ENCODE measurements around the gene DLGAP3.
"Not testable (repeated sequence)": the region's sequence is repeated elsewhere in the genome, so short reads cannot be mapped to it uniquely, and the experiment has no call there.

Gene DLGAP3

DNA sequence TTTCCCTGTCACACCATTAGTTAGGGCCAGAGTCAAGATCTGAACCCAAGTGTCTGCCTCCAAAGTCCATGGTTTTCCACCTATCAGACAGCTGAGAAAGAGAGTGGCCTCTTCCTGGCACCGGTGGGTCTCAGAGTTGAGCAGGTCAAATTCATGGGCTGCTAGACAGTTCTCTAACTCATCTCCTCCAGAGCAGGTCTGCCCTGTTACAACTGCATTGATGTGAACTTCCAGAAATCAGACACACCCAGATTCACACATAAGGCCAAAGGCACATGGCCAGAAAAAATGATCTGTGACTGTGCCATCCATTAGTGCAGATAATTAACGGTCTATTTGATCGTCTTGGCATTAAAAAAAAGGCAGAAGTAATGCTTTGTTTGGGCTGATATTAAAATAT, 87.4 kb downstream of the DLGAP3 start:
- DNase-seq, result no peak
- TF ChIP-seq POLR2A (IDR thresholded peaks at IDR 0.05; ENCODE audit: low read length) (no peak), GATA1 (IDR thresholded peaks at IDR 0.05; ENCODE audit: low read depth, low read length) (no peak)

DNA sequence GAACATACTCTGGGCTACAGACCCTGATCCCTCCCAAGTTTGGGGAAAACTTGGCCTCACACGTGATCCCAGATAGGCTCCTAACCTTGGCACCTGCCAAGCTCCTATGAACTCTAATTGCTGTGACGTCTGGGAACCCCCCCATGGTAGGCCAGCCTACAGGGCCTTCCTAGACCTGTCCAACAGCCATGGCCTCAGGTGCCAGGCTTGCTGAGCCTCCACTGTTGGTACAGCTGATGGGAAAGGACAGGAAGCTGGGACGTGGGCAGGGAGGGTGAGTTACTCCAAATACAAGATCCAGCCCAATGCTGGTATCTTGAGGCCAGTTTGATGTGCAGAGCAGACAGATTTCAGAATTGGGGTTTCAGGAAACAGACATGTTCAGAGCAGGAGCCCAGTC, 89.0 kb downstream of the DLGAP3 start:
- no peak for DNase-seq
- TF ChIP-seq GATA1 (IDR thresholded peaks at IDR 0.05; ENCODE audit: low read depth, low read length) (no peak), POLR2A (IDR thresholded peaks at IDR 0.05; ENCODE audit: low read length) (no peak)

DNA sequence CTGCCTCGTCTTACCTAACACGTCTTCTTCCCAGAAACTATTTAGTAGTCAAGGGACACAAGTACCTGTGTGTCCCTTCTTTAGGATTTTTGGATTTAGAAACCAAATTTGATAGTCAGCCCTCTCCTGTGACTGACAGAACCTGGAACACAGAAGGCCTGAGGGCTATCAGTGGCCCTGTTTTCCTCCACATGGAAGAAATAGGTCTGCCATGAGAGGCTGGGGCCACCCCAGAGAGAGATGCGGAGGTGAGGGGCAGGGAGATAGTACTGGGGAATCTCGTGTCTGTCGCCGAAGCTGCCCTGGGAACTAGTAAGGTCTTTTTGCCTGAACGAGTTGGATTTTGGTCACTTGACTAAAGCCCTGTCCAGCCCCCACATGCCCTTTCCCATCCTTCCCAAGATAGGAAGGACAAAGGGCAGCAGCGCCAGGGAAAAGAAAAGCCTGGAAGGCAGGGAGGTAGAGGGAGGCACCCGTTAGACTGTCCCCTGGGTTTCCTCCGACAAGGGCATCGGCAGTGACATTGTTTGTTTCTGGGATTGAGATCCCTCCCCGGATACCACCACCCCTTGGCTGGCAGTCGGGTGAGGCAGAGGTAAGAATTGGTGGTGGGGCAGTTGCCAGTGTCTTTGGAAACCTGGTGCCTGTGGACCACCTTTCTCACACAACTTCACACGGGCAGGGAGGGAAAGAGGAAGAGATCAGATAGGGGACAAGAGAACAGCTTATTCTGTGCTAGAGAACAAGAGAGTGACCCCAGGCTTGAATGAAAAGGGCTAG, 89.7 kb downstream of the DLGAP3 start:
- no peak for TF ChIP-seq POLR2A (IDR thresholded peaks at IDR 0.05; ENCODE audit: low read length)
- no peak for TF ChIP-seq GATA1 (IDR thresholded peaks at IDR 0.05; ENCODE audit: low read depth, low read length)
- no peak for DNase-seq

DNA sequence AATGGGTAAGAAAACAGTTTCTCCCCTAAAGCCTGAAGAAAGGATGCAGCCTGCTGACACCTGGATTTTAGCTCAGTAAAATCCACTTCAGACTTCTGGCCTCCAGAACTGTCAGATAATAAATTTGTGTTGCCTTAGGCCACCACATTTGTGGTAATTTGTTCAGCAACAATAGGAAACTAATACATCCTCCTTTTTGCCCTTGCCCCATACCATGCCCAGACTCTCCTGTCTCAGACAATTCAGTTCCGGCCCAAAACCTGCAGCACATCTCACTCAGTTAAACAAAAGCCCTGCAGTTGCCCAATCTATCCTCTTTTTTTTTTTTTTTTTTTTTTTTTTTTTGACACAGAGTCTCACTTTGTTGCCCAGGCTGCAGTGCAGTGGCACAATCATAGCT, 95.7 kb downstream of the DLGAP3 start:
- TF ChIP-seq GATA1 (IDR thresholded peaks at IDR 0.05; ENCODE audit: low read depth, low read length), result no peak
- TF ChIP-seq POLR2A (IDR thresholded peaks at IDR 0.05; ENCODE audit: low read length), result no peak
- DNase-seq, result no peak

DNA sequence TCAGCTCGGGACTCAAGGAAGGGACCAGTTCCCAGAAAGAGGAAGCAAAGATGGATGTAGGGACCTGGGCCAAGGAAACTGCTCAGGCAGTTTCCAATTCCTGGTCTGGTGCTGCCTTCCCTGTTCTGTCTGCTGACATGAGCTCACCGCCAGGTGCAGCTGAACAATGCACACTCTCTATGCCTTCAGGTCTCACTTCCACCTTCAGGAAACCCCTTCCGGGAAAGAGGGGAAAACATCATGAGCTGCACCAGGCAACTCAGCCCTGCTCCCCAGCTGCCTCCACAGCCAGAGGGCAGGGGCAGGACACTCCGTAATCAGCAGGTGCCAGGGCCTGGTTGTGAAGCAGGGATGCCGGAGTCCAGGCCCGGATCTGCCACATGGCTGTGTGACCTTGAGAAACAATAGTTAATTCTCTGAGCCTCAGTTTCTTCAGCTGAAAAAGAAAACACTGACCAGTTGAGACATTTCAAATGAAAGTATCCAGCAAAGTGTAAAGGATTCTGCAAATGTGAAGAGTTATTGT, 97.7 kb downstream of the DLGAP3 start:
- DNase-seq, result no peak
- TF ChIP-seq GATA1 (IDR thresholded peaks at IDR 0.05; ENCODE audit: low read depth, low read length), result no peak
- no peak for TF ChIP-seq POLR2A (IDR thresholded peaks at IDR 0.05; ENCODE audit: low read length)

DNA sequence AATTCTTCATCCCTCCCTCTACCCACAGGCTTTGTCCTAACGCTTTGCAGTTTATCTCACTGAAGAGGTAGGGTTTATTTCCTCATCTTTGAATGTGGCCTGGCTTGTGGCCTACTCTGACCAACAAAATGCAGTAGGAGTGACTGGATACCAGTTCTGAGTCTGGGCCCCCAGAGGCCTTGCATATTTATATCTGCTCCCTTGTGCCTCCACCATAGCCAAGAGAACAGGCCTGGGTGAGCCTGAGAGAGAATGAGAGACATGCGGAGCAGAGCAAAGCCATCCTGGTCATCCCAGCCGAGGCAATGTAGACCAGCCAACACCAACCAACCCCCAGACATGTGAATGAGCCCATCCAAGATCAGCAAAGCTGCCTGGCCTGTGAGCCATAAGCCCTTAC, 100.2 kb downstream of the DLGAP3 start:
- no peak for TF ChIP-seq POLR2A (IDR thresholded peaks at IDR 0.05; ENCODE audit: low read length)
- TF ChIP-seq GATA1 (IDR thresholded peaks at IDR 0.05; ENCODE audit: low read depth, low read length), result no peak
- no peak for DNase-seq

DNA sequence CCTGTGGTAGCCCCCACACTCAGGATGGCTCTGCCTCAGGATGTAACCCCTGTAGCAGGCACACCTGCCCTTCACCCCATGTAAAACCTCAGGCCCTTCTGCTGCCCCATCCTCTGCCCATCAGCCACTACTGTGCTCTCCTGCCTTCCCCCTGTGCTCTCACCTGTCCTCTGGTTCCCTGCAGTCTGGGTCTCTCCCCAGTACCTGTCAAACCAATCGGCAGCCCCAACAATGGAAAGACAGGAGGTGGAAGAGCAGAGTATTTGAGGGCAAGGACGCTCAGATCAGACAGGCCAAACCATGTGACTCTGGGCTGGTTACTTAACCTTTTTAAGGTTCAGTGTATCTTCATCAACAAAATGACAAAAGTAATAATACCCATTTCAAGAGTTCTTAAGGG, 100.8 kb downstream of the DLGAP3 start:
- no peak for DNase-seq
- TF ChIP-seq POLR2A (IDR thresholded peaks at IDR 0.05; ENCODE audit: low read length) (no peak), GATA1 (IDR thresholded peaks at IDR 0.05; ENCODE audit: low read depth, low read length) (no peak)

DNA sequence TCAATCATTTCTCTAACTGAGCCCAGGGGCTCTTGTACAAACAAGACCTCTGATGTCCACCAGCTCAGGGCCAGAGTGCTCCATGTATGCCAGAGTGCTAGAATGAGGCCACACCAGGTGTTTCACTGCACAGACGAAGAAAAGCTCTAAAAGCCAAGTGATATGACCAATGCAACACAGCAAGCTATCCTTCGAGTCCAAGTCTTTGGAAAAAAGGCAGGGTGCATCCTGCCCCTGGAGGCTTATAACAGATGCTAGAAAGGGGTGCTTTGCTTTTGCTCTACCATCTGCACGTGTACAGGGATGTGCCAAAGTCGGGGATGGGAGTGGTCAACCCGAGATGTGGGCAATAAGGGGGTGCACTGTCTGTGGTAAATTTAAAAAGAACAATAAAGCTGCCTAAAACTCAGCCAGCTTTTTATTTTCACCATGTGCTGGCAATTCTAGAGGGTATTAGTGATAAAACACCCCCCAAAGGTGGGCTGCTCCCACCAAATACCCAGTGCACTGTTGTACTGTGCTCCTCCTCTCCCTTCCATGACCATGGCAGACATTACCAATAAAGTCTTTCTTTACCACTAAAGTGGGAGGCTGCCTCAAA, 102.0 kb downstream of the DLGAP3 start:
- no peak for DNase-seq
- no peak for TF ChIP-seq GATA1 (IDR thresholded peaks at IDR 0.05; ENCODE audit: low read depth, low read length)
- no peak for TF ChIP-seq POLR2A (IDR thresholded peaks at IDR 0.05; ENCODE audit: low read length)

DNA sequence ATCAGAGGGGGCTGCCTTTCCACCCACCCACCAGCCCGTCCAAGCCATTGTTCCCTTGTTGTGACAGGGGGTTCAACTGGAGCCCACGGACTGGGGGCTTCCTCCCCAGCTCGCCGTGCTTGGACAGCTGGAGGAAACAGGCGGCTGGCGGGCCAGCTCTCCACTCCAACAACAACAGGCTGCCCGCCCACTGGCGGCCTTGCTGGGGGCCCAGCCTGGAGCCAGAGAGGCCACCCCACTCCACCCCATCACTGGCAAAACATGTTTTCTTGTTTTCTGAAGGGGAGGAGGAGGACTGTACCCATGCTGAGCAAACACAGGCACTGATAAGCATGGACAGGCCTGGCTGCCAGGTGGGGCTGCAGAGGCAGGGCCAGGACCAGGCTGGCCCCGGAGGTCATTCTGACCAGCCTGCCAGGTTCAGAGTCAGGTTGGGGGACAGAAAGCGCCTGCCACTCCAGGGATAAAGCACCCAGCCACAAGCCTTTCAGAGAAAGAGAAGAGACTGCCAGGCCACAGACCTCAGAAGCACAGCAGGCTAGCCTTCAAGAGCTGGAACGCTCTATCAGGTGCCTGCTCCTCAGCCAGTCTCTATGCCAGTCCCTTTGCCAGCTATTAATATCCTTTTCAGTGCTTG, 103.9 kb downstream of the DLGAP3 start:
- TF ChIP-seq GATA1 (IDR thresholded peaks at IDR 0.05; ENCODE audit: low read depth, low read length), result no peak
- no peak for TF ChIP-seq POLR2A (IDR thresholded peaks at IDR 0.05; ENCODE audit: low read length)
- DNase-seq, result no peak

DNA sequence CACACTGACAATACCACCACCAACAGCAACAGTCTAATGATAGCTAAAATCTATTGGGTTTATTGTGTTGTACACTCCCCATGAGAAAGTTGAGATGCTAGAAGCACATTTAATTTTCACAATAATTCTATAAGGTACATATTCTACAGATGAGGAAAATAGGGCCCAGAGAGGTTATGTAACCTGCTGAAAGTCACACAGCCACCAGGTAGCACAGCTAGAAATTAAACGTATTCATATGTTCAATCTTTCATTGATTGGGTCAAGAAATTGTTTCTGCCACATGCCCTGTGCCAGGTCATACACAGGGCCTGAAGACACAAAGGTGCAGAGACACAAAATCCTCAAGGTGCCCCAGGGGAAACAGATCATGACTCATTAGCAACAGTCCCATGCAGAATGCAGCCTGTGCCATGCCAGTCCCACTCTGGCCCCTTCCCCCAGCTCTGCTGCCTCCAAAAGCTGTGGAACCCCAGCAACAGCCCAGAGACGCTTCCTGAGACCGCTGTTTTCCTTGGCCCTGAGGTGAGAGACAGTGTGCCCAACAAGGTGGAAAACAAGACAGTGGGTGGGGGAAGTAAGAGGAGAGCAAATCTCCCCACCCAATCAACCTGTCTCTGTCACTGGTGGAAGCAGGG, 104.5 kb downstream of the DLGAP3 start:
- DNase-seq, result no peak
- TF ChIP-seq POLR2A (IDR thresholded peaks at IDR 0.05; ENCODE audit: low read length) (no peak), GATA1 (IDR thresholded peaks at IDR 0.05; ENCODE audit: low read depth, low read length) (no peak)

DNA sequence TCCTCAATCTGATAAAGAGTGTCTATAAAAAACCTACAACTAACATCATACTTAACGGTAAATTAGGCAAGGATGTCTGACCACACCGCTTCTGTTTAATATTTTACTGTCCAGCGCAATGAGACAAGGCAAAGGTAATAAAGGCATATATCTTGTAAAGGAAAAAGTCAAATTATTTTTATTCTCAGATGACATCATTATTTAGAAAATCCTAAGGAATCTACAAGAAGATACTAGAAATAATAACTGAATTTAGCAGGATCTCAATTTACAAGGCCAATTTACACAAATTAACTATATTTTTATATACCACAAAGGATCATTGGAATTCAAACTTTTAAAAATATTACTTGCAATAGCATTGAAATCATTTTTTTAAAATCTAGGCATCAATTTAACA, 107.2 kb downstream of the DLGAP3 start:
- no peak for TF ChIP-seq GATA1 (IDR thresholded peaks at IDR 0.05; ENCODE audit: low read depth, low read length)
- no peak for TF ChIP-seq POLR2A (IDR thresholded peaks at IDR 0.05; ENCODE audit: low read length)
- no peak for DNase-seq

DNA sequence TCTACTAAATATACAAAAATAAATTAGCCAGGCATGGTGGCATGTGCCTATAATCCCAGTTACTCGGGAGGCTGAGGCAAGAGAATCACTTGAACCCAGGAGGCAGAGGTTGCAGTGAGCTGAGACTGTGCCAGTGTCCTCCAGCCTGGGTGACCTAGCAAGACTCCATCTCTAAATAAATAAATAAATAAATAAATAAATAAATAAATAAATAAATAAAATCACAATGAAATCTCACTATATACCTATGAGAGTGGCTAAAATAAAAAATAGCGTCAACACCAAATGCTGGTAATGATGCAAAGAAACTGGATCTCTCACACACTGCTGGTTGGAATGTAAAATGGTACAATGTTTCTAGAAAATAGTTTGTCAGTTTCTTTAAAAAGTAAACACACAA, 110.6 kb downstream of the DLGAP3 start:
- not testable (repeated sequence) for DNase-seq

DNA sequence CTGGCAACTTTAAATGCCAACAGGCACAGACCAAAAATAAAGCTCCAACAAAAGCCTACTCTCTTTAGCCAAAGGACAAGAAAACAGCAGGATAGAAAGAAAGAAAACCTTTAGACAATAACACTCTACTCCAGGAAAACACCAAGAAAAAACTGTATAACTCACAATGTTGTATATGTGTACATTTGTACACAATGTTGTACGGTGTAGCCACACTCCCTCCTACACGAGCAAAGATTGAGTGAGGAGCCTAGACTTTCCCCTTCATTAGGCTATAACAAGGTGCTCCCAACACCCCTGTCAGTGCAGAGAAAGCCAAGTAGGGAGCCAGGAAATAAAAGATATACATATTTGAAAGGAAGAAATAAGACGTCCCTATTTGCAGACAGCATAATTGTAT, 112.7 kb downstream of the DLGAP3 start:
- no peak for DNase-seq
- TF ChIP-seq GATA1 (IDR thresholded peaks at IDR 0.05; ENCODE audit: low read depth, low read length) (no peak), POLR2A (IDR thresholded peaks at IDR 0.05; ENCODE audit: low read length) (no peak)

DNA sequence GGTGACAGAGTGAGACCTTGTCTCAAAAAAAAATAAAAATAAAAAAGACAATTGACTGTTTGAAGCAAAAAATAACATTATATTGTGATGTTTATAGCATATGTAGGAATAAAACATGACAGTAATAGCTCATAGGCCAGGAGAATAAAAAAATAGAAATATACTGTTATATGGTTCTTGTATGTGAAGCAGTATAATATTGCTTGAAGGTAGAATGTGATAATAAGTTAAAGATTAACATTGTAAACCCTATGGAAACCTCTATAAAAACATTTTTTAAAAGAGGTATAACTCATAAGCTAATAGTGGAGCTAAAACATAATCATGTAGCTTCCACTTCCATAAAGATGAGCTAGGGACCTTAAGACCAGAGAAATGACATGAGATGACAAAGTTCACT, 113.1 kb downstream of the DLGAP3 start:
- DNase-seq, result no peak

More for the DNA sequence above, 113.1 kb downstream of the DLGAP3 start:
- TF ChIP-seq GATA1 (IDR thresholded peaks at IDR 0.05; ENCODE audit: low read depth, low read length) (no peak), POLR2A (IDR thresholded peaks at IDR 0.05; ENCODE audit: low read length) (no peak)

Measured in erythroblast (primary cell).